NCI-H526 (cell line): ENCODE data around the gene TBC1D28.
"Not testable (repeated sequence)": the region's sequence is repeated elsewhere in the genome, so short reads cannot be mapped to it uniquely, and the experiment has no call there.

Source experiments
- DNase-seq, 2 experiments: peaks; one replicate each; lab custom pipeline; 2025; lab: John Stamatoyannopoulos, UW

TBC1D28 gene

GRCh38 chr17:18613016-18613415 is 31.2 kb downstream of the TBC1D28 start:
- DNase-seq, result not testable (repeated sequence)

- DNase-seq, result not testable (repeated sequence)
Observed at GRCh38 chr17:18593138-18593537, 51.1 kb downstream of the TBC1D28 start.
